ENCODE measurements around the gene DEDD2. TPM values are rescaled to one million over a fixed set of nuclear protein-coding genes. Genes with fewer than 3 reads are reported as not detected.

The DEDD2 gene
- polyA plus RNA-seq, 3 donors = 125 to 141 (median 133) TPM

DNA sequence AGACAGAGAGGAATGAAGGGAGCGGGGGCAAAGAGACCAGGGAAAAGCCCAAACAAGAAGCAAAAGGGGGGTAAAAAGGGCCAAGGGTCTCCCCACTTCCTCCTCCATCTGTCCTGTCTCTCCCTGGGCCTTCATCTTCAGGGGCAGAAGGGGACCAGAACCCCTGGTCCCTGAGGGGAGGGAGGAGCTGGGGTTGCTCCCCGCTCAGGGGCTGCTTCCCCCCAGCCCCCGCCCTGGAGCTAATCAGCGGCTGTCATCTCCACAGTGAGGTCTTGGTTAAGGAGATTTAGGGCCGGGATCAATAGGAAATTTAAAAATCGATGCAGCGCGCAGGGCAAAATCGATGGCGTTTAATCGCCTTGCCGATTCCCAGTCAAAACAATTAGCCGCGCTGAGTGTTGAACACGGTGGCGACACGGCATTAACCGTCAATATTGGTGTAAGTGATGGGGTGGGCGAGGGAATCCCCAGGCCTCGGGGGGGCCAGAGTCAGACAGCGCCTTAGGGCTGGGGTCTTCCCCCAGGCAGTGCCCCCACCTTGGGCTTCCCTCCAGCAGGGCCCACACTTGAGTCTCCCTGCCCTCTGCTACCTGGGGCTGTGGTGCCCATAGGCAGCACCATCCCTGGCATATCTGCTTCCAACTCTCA lies 55.7 kb downstream of the DEDD2 start:
- no peaks in the 10 kb centered on the region for H3K36me3 Mint-ChIP-seq
- Histone ChIP-seq H3K9me3 (replicated peaks in 1 of 2; ENCODE audit: control insufficient read depth in 1 of 2, insufficient read depth in 1 of 2, low read length in 2 of 2) (no peaks in the 10 kb centered on the region), H3K27me3 (ENCODE audit: control insufficient read depth in 2 of 2, insufficient read depth in 2 of 2, low read length in 2 of 2) (no peaks in the 10 kb centered on the region), H3K4me3 (replicated peaks in 1 of 3; ENCODE audit: low read depth in 2 of 3, low read length in 3 of 3) (no peak overlapping the region), H2AFZ (ENCODE audit: insufficient read depth, low read depth, low read length, poor library complexity, severe bottlenecking) (no peak overlapping the region), H3K36me3 (replicated peaks in 1 of 2; ENCODE audit: control insufficient read depth in 1 of 2, insufficient read depth in 2 of 2, low read length in 2 of 2) (no peaks in the 10 kb centered on the region), H3K4me2 (replicated peaks; ENCODE audit: extremely low read depth, low read length, poor library complexity, severe bottlenecking) (no peak overlapping the region), H3K79me2 (ENCODE audit: insufficient read depth, low read length) (no peaks in the 10 kb centered on the region), H4K20me1 (ENCODE audit: insufficient read depth, low read length) (no peaks in the 10 kb centered on the region), H3K4me1 (ENCODE audit: control insufficient read depth in 1 of 2, insufficient read depth in 2 of 2, low read length in 2 of 2) (no peaks in the 10 kb centered on the region), H3K9ac (ENCODE audit: insufficient read depth, low read length, poor library complexity, severe bottlenecking) (no peak overlapping the region), H3K27ac (ENCODE audit: low read depth in 1 of 2, low read length in 2 of 2) (no peak overlapping the region)
- WGBS (ENCODE audit: insufficient coverage) = 98% methylated on average over 13 of the region's 21 CpGs
- no peaks in the 10 kb centered on the region for H3K9me3 Mint-ChIP-seq
- H3K4me1 Mint-ChIP-seq = no peaks in the 10 kb centered on the region
- H3K27ac Mint-ChIP-seq = no peak overlapping the region
- intact Hi-C loops (cut with micrococcal nuclease) = no loop called here
- peaks cover 14 to 22% (median 18%) of the 10 kb centered on the region in 3 donors for H3K27me3 Mint-ChIP-seq (ENCODE audit: low read depth in 3 of 3)
- no peak overlapping the region for H3K4me3 Mint-ChIP-seq
- no peak for DNase-seq
- TF ChIP-seq, protein P1, sequence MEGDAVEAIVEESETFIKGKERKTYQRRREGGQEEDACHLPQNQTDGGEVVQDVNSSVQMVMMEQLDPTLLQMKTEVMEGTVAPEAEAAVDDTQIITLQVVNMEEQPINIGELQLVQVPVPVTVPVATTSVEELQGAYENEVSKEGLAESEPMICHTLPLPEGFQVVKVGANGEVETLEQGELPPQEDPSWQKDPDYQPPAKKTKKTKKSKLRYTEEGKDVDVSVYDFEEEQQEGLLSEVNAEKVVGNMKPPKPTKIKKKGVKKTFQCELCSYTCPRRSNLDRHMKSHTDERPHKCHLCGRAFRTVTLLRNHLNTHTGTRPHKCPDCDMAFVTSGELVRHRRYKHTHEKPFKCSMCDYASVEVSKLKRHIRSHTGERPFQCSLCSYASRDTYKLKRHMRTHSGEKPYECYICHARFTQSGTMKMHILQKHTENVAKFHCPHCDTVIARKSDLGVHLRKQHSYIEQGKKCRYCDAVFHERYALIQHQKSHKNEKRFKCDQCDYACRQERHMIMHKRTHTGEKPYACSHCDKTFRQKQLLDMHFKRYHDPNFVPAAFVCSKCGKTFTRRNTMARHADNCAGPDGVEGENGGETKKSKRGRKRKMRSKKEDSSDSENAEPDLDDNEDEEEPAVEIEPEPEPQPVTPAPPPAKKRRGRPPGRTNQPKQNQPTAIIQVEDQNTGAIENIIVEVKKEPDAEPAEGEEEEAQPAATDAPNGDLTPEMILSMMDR (IDR thresholded peaks at IDR 0.05) = no peak

DNA sequence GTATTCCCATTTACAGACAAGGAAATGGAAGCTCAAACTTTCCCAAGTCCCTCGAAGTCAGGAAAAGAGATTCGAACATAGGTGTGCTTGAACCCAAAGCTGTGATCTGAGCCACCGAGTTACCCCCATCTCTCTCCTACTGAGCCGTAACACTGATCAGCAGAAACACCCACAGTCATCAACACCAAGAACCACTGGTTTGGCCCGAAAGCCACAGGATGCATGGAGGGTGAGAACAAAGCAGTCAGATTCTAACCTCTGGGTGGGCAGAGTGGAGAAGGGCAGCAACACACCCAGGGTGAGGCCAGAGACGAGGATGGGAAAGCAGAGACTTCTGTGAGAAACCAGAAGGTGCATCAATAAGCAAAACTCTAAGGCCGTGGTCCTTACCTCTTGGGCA lies 57.5 kb downstream of the DEDD2 start:
- Mint-ChIP-seq H3K9me3 (no peaks in the 10 kb centered on the region), H3K27ac (peak overlapping the region in 1 of 7 donors; percentile 16), H3K4me1 (peaks cover 7% of the 10 kb centered on the region), H3K4me3 (no peak overlapping the region), H3K27me3 (ENCODE audit: low read depth in 3 of 3) (peaks cover 16 to 24% (median 20%) of the 10 kb centered on the region in 3 donors), H3K36me3 (no peaks in the 10 kb centered on the region)
- H4K20me1 ChIP-seq (ENCODE audit: insufficient read depth, low read length) = no peaks in the 10 kb centered on the region
- H3K4me2 ChIP-seq (replicated peaks; ENCODE audit: extremely low read depth, low read length, poor library complexity, severe bottlenecking) = no peak overlapping the region
- H3K4me1 ChIP-seq (ENCODE audit: control insufficient read depth in 1 of 2, insufficient read depth in 2 of 2, low read length in 2 of 2) = peaks cover 1 to 4% of the 10 kb centered on the region in 2 donors
- H3K36me3 ChIP-seq (replicated peaks in 1 of 2; ENCODE audit: control insufficient read depth in 1 of 2, insufficient read depth in 2 of 2, low read length in 2 of 2) = no peaks in the 10 kb centered on the region
- no peaks in the 10 kb centered on the region for H3K9me3 ChIP-seq (replicated peaks in 1 of 2; ENCODE audit: control insufficient read depth in 1 of 2, insufficient read depth in 1 of 2, low read length in 2 of 2)
- H3K27me3 ChIP-seq (ENCODE audit: control insufficient read depth in 2 of 2, insufficient read depth in 2 of 2, low read length in 2 of 2) = no peaks in the 10 kb centered on the region
- intact Hi-C loops (cut with micrococcal nuclease) = no loop called here
- H3K27ac ChIP-seq (ENCODE audit: low read depth in 1 of 2, low read length in 2 of 2) = no peak overlapping the region
- no peak overlapping the region for H2AFZ ChIP-seq (ENCODE audit: insufficient read depth, low read depth, low read length, poor library complexity, severe bottlenecking)
- no peak overlapping the region for H3K4me3 ChIP-seq (replicated peaks in 1 of 3; ENCODE audit: low read depth in 2 of 3, low read length in 3 of 3)
- no peaks in the 10 kb centered on the region for H3K79me2 ChIP-seq (ENCODE audit: insufficient read depth, low read length)
- TF ChIP-seq, protein P1 (IDR thresholded peaks at IDR 0.05) = no peak
- WGBS (ENCODE audit: insufficient coverage) = 91% methylated on average over 5 of the region's 7 CpGs
- H3K9ac ChIP-seq (ENCODE audit: insufficient read depth, low read length, poor library complexity, severe bottlenecking) = no peak overlapping the region
- DNase-seq = no peak
